ENCODE data around the gene CRTC3.

- no peak for TF ChIP-seq CTCF (IDR thresholded peaks at IDR 0.05)
- TF ChIP-seq POLR2A (IDR thresholded peaks at IDR 0.05) = no peak
Measured at GRCh38 chr15:90607361-90607760, 77.6 kb downstream of the CRTC3 start.

Data from Peyer's patch (tissue), 4 donors.